DMS 273 treated with DMSO at 0.1 percent for 48 hours (cell line): Measurements from ENCODE around the gene F12.
"Not testable (repeated sequence)": the region's sequence is repeated elsewhere in the genome, so short reads cannot be mapped to it uniquely, and the experiment has no call there.

Experiments used
- DNase-seq: peaks from one replicate; lab custom pipeline; 2025; lab: John Stamatoyannopoulos, UW

Gene F12

DNA sequence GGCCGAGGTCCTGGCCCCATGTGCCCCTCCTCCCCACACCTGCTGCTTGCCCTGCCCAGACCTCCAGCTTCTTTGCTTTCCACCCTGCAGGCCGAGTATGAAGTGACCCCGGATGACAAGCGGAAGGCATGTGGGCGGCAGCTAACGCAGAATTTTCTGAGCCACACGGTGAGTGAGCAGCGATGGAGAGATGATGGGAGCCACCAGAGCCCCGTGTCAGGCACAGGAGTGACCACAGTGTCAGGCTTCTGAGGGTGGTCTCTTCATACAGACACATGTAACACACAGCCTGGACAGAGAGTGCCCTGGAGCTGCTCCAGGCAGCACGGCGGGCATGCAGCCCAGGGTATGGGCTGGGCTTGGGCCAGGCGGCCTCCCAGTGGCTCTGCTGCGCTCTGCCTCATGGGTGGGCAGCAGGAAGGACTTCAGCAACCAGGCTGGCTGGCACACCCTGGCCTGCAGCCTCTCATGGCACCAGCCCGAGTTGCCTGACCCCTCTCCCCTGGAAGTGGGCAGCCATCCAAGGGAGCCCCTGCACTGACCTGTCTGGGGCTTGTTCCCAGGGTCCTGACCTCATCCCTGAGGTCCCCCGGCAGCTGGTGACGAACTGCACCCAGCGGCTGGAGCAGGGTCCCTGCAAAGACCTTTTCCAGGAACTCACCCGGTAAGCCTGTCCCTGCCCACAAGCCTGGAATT, 22.9 kb upstream of the F12 start:
- DNase-seq, result no peak

- DNase-seq, result no peak
Observed at GRCh38 chr5:177431317-177432142, 22.2 kb upstream of the F12 start.

DNA sequence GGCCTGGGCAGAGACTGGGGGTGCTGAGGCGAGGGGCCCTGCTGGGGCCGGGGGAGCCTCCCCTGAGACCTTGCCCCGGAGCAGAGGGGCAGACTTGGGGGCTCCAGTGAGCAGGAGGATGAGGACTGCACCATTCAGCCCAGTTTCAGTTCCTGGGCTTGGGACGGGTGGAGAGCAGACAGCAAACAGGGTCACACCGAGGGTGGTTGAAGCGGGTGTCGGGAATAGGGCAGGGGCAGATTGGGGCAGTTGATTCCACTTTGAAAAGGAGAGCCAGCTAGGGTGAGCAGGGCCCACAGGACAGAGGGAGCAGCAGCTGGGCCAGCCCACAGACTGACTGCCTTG, 21.6 kb upstream of the F12 start:
- no peak for DNase-seq

- DNase-seq, result no peak
Observed at GRCh38 chr5:177430140-177430951, 21.0 kb upstream of the F12 start.

DNA sequence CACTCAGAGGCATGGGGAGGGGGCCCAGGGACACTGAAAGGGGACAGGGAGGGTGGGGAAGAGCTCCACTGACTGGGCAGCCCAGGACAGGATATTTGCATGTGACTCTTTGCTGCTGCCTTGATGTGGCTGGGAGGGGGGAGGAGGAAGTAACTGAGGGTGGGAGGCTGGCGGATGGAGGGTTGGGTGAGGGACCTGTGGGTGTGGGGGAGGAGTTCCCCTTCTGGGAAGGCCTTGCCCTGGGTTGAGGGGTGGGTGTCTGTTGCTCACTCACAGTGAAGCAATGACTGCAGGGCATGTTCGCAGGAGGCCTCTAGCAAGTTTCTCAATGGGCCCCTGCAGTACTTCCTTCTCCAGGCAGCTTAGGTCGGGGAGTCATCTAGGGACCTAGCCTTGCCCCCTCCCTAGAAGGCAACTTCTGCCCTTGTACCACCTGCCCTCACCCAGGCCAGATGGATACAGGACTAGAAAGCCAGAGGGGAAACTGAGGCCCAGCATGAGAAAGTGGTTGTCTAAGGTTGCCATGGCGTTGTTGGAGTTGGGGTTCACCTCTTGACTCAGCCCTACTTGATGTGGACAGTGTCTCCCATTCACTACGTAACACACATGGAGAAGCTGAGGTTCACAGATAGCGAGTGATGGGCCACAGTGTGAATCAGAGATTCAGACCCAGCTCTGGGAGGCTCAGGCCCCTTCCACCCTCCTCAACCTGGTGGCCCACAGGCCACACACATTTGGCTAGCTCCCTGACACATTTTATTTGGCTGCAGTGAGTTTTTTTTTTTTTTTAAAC, 20.1 kb upstream of the F12 start:
- DNase-seq, result no peak

DNA sequence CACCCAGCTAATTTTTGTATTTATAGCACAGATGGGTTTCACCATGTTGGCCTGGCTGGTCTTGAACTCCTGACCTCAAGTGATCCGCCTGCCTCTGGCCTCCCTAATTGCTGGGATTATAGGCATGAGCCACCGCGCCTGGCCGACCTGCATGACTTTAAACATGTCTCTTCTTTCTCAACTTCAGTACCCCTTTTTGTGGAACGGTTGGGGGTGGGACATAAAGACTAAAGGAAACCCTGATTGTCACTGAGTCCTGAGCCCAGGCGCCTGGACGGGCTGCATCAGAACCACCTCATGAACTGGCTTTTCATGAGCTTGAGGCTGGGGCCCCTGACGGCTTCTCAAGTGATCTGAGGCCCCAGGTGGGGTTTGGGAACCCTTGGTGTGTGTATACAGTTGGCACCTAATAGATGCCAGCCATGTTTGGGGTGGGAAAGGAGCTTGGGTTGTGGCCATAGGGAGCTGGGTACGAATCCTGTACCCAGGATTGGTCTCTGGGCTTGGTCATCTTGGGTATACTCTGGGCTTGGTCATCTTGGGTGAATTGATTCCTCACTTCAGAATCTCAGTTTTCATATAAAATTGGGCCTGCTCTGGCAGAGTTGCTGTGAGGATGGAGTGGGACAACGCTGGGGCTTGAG, 19.3 kb upstream of the F12 start:
- no peak for DNase-seq

GRCh38 chr5:177427919-177428573, 18.7 kb upstream of the F12 start:
- DNase-seq, result no peak

DNA sequence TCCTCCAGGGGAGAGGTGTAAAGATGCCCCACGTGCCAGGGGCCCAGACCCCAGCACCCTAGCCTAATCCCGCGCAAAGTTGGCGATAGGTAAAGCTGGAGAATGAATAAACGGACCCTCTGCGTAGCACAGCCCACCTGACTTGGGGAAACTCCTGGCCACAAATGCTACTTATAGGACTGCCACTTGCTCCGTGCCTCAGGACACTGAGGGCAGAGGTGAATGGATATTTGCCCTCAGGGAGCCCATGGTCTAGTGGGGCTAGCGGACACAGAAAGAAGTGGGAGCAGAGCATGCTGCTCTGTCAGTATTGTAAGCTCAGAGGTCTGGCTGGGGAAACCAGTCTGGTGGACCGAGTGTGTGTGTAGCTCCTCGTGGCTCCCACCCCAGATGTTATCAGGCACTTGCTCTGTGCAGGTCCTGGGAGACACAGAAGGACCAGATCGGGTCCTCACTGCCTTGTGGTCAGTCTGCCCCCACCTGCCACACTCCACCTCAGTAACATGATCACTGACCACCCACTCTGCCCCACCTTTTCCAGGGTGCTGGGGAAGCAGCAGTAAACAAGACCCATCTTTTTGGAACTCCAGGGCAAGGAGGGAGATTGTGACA, 18.0 kb upstream of the F12 start:
- DNase-seq, result no peak

GRCh38 chr5:177426566-177427210, 17.3 kb upstream of the F12 start, which contains the start of gene GRK6:
GRK6 (plus strand) TSS chr5:177426676; CDS start chr5:177426846, 170 bp downstream.
- DNase-seq, result no peak

DNA sequence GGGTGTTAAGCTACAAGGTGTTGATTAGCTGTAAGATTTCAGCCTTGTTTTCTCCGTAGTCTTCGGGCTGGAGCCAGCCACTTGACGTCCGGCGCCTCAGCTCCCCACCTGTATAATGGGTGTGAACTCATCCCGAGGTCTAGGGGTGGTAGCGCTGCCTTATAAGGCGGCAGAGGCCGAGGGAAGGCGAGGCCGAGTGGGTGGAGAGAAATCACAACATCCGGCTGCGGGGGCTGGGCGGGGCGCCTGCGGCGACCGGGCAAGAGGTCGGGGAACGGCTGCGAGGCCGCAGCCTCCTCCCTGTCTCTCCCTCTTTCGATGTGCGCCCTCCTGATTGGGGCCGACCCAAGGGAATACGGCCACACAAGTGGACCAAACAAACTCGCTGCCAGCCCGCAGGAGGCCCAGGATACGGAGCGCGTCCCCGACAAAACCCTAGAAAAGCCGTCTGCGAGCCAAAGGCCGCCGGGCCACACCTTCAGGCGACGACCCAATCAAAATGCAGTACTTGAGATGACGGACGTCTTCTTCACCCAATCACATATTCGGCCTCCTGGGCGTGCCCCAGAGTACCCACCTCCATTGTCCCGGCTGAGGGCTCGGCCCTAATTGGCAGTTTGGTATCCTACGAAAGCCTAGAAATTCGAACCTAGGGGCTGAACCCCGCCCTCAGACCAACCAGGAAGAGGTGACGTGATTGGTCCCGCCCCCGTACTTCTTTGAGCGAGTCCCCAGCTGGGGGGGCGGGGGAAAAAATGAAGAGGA, 16.6 kb upstream of the F12 start:
- DNase-seq, result peak; percentile 100

DNA sequence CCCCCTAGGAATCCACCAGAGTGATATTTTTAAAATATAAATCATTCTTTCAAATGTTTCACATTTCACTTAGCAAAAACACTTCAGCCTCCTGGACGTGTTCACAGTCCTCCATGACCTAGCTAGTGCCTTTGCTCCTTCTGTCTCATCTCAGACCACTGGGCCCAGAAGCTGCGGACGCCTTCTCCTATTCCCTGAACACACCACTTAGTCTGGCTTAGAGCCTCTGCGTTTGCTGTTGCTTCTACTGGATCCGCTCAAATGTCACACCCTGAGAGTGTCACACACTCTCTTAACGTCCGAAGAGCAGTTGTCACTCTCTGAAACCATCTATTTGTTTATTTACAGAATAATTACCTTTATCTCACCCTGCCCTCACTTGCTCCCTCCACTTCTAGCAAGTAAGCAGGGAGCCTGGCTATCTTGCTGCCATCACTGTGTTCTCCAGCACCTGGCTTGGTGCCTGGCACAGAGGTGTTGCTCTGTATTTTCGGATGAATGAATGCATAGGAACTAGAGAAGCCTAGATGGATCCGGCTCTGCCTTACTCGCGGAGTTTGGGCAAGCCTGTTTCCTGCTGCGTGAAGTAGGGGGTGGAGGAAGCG, 15.9 kb upstream of the F12 start:
- DNase-seq, result no peak

DNA sequence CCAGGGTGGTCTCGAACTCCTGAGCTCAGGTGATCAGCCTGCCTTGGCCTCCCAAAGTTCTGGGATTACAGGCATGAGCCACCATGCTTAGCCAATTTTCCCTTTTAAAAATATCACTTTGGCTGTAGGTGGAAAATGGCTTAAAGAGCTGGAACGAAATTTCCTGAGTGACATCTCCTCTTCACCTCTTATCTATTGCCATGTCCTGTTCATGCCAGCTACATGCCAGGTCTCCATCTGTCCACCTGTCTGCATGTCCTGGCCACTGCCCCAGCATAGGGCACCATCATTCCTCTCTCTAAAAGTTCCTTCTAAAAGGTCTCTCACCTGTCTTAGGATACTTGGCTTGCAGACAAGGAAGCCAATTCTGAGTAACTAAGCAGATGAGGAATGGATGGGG, 14.3 kb upstream of the F12 start:
- no peak for DNase-seq

DNA sequence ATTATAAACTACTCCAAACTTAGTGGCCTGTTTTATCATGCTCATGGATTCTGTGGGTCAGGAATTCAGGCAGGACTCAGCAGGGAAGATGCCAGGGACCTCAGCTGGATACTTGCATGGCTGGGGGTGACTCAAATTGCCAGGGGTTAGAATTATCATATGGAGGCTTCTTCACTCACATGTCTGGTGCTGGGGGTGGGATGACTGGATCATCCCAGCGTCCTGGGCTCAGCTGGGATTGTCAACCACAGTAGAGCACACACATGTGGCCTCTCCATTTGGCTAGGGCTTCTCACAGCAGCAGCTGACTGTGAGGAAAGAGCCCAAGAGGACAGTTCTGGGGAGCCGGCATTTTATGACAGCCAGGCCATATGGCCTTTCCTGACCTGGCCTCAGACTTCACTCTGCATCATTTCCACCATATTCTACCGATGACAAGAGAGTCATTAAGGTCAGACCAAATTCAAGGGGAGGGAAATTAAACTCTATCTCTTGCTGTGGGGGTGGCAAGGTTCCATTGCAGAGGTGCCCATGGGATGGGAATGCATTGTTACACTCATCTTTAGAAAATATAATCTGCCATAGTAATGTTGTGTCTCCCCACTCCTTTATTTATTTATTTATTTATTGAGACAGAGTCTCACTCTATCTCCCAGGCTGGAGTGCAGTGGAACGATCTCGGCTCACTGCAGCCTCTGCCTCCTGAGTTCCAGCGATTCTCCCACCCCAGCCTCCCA, 11.9 kb upstream of the F12 start:
- no peak for DNase-seq

DNA sequence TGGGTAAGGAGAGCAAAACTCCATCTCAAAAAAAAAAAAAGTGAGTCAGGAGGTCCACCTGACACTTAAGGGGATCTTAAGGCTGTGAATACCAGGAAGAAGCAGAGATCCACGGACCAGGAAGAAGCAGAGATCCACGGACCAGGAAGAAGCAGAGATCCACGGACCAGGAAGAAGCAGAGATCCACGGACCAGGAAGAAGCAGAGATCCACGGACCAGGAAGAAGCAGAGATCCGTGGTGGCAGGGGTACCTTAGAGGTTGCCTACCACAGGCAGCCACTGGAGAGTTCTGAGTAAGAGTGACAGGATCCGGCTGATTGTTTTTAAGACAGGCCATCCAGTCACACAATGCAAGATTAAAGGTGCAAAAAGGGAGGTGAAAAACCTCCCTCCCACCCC, 11.1 kb upstream of the F12 start:
- not testable (repeated sequence) for DNase-seq

DNA sequence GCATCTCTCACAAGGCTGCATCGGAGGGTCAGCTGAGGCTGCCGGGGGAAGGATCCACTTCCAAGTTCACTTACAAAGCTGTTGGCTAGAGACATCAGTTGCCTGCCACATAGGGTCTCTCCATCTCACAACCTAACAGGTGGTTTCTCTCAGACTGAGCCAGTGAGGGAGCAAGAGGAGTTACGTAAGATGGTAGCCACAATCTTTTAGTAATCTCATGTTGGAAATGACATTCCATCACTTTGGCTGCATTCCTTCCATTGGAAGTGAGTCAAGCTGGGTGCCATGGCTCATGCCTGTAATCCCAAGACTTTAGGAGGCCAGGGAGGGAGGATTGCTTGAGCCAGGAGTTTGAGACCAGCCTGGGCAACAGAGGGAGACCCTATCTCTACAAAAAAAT, 9.7 kb upstream of the F12 start:
- no peak for DNase-seq

- not testable (repeated sequence) for DNase-seq
Observed at GRCh38 chr5:177417081-177417480, 7.7 kb upstream of the F12 start.

DNA sequence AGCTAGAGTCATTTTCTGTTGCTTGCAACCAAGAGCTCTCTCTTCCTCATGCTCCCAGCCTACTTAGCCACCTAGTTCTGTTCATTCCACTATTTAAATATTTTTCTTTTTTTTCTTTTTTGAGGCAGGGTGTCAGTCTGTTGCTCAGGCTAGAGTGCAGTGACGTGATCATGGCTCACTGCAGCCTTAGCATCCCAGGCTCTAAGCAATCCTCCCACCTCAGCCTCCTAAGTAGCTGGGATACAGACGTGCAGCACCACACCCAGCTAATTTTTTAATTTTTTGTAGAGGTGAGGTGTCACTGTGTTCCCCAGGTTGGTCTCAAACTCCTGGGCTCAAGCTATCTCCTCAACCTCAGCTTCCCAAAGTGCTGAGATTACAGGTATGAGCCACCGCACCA, 5.1 kb upstream of the F12 start:
- DNase-seq, result no peak

DNA sequence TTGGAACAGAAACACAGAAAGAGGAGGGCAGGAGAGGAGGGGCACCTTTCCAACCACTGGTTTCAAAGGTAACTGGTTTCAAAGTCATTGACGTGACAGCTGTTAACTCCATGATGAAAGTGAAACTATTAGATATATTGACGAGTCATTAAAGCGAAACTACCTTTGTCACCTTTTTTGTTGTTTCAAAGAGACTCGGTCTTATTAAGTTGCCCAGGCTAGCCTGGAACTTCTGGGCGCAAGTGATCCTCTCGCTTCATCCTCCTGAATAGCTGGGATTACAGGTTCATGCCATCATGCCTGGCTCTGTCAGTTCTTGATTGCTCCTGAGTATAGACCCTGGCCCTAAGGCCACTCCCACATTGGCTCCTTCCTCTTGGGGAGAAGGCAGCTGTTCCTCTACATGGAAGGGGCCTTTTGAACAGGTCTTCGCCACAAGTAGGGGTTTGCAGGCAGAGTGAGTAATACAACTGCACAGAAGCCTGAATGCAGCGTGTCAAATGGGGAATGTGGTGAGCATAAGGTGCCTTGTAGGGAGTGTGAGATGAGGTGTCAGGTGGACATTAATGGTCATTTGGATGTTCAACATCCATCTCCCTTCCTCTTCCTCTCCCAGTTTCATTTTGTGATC, 3.4 kb upstream of the F12 start:
- DNase-seq, result no peak
